DLD1 (cell line): Measurements from ENCODE around the gene RALBP1.
"Not testable (repeated sequence)": the region's sequence is repeated elsewhere in the genome, so short reads cannot be mapped to it uniquely, and the experiment has no call there.

Source experiments
- in situ Hi-C: cut with HindIII; loops from 2 replicates; pipeline ENCODE4 v1.10.0; 2017; ENCODE audit warnings: low sequenced_read_pairs

The RALBP1 gene

GRCh38 chr18:9474983-9475642 is at the start of gene RALBP1:
Gene RALBP1 (plus strand): TSS chr18:9475513. CDS start chr18:9513046, 37,533 bp downstream.
- in situ Hi-C loops = loop anchor here (5.0 kb wide), 1 partner anchor 57 kb away; no protein-coding TSS in a partner anchor

- in situ Hi-C loops = no loop called here
These were observed 48.6 kb upstream of the RALBP1 start for GRCh38 chr18:9426753-9427152.

- in situ Hi-C loops = no loop called here
These were observed 47.0 kb upstream of the RALBP1 start for GRCh38 chr18:9428301-9428706.

- in situ Hi-C loops = no loop called here
These were observed 46.3 kb upstream of the RALBP1 start for GRCh38 chr18:9428862-9429661.

- in situ Hi-C loops = no loop called here
These were observed 45.7 kb upstream of the RALBP1 start for GRCh38 chr18:9429662-9429993.

GRCh38 chr18:9430315-9430714 is 45.0 kb upstream of the RALBP1 start:
- in situ Hi-C loops = not testable (repeated sequence)

- in situ Hi-C loops = no loop called here
These were observed 44.0 kb upstream of the RALBP1 start for GRCh38 chr18:9431296-9431695.

- in situ Hi-C loops = not testable (repeated sequence)
These were observed 42.2 kb upstream of the RALBP1 start for GRCh38 chr18:9433122-9433521.

- in situ Hi-C loops = no loop called here
These were observed 41.6 kb upstream of the RALBP1 start for GRCh38 chr18:9433671-9434121.

- in situ Hi-C loops = no loop called here
These were observed 41.1 kb upstream of the RALBP1 start for GRCh38 chr18:9434122-9434701.

- in situ Hi-C loops = no loop called here
These were observed 40.3 kb upstream of the RALBP1 start for GRCh38 chr18:9435041-9435440.

GRCh38 chr18:9436206-9436929 is 38.9 kb upstream of the RALBP1 start:
- in situ Hi-C loops = no loop called here

- in situ Hi-C loops = no loop called here
These were observed 38.3 kb upstream of the RALBP1 start for GRCh38 chr18:9437021-9437437.

- in situ Hi-C loops = no loop called here
These were observed 37.6 kb upstream of the RALBP1 start for GRCh38 chr18:9437672-9438071.

GRCh38 chr18:9441061-9441460 is 34.3 kb upstream of the RALBP1 start:
- in situ Hi-C loops = no loop called here

GRCh38 chr18:9444549-9444948 is 30.8 kb upstream of the RALBP1 start:
- in situ Hi-C loops = no loop called here

- in situ Hi-C loops = no loop called here
These were observed 28.5 kb upstream of the RALBP1 start for GRCh38 chr18:9446839-9447238.

GRCh38 chr18:9447334-9447733 is 28.0 kb upstream of the RALBP1 start:
- in situ Hi-C loops = no loop called here

- in situ Hi-C loops = no loop called here
These were observed 25.5 kb upstream of the RALBP1 start for GRCh38 chr18:9449600-9450414.

GRCh38 chr18:9450920-9451319 is 24.4 kb upstream of the RALBP1 start:
- in situ Hi-C loops = not testable (repeated sequence)
